IMR-90 (cell line): ENCODE data around the gene KCNN3.

Source experiments
- CEBPB ChIP-seq: IDR thresholded peaks from 2 replicates; pipeline ENCODE4 v1.6.1; 2012; ENCODE audit warnings: low read depth, low read length, improper control_type of control experiment
- CTCF ChIP-seq: conservative IDR thresholded peaks from 2 replicates; pipeline ENCODE4 v1.5.1; 2012; ENCODE audit warnings: mild to moderate bottlenecking, low read depth, low read length, improper control_type of control experiment
- ELK1 ChIP-seq: fragments of 150-350 bp; IDR thresholded peaks from 2 replicates; pipeline ENCODE4 v1.6.1; 2016; ENCODE audit warnings: low read depth, mild to moderate bottlenecking, low read length, moderate library complexity, borderline replicate concordance
- POLR2A ChIP-seq: IDR thresholded peaks from 2 replicates; pipeline ENCODE4 v1.6.1; 2012; ENCODE audit warnings: mild to moderate bottlenecking, low read depth, low read length

DNA sequence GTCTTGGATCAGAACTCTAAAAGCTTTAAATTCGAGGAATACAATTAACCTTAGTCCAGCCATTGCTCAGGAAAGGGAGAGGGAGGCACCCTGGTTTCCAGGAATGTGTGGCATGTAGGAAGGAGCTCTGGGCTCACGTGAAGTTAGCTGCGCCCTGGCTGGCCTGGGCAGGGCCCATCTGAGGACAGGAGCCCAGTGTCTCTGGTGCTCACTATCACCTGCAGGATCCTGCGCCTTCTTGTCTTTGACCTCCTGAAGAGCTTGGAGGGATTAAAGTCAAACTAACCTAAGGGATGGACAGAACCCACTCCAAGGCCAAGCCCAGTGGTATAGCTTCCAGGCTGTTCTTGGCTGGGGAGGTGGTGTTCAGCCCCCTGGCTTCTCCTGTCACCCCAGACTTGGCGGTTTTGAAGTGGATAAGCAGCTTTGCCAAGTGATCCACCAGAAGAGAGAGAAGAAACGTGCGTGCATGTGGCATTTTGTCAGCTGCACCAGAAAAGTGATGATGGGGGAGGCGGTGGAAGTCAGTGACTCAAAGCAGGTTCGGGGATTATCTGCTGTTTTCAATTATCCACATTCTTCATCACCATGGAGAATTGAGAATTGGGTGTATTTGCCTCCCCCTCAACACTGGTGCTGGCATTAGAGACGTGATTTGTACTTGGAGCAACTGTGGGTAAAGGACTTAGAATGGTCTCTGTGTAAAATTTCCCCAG, 11.9 kb upstream of the KCNN3 start:
- TF ChIP-seq POLR2A (no peak), CTCF (no peak), ELK1 (no peak), CEBPB (no peak)
